DOHH2 (cell line): ENCODE results near the gene DPH7.

Experiments
- H3F3A ChIP-seq: fragments of 200-600 bp; sonication (generic), shearing (Covaris generic); 2 replicates; pipeline ENCODE4 v1.6.0; 2016; ENCODE audit warnings: antibody characterized with exemption, mild to moderate bottlenecking; ENCODE audit not compliant: control insufficient read depth, insufficient read depth
- H3K27ac ChIP-seq: fragments of 200-600 bp; sonication (generic); 2 replicates; pipeline ENCODE4 v1.5.1; 2014; ENCODE audit warnings: low read depth, mild to moderate bottlenecking, low read length, moderate library complexity
- H3K27me3 ChIP-seq: fragments of 200-600 bp; sonication (generic); 2 replicates; pipeline ENCODE4 v1.6.1; 2014; ENCODE audit warnings: mild to moderate bottlenecking, low read length, mixed read lengths; ENCODE audit not compliant: control insufficient read depth
- H3K36me3 ChIP-seq: fragments of 200-600 bp; sonication (generic); 2 replicates; pipeline ENCODE4 v1.6.1; 2014; ENCODE audit warnings: mild to moderate bottlenecking, low read length, moderate library complexity, mixed read lengths; ENCODE audit not compliant: control insufficient read depth
- H3K4me1 ChIP-seq: fragments of 200-600 bp; sonication (generic); 2 replicates; pipeline ENCODE4 v1.6.1; 2014; ENCODE audit warnings: mild to moderate bottlenecking, low read length, mixed read lengths; ENCODE audit not compliant: control insufficient read depth
- H3K4me2 ChIP-seq: fragments of 200-600 bp; sonication (generic); 2 replicates; pipeline ENCODE4 v1.6.0; 2014; ENCODE audit warnings: mild to moderate bottlenecking, low read length, moderate library complexity
- H3K4me3 ChIP-seq: fragments of 200-600 bp; sonication (generic); 2 replicates; pipeline ENCODE4 v1.5.1; 2014; ENCODE audit warnings: mild to moderate bottlenecking, low read length, mixed read lengths
- H3K79me2 ChIP-seq: fragments of 200-600 bp; sonication (generic); 2 replicates; pipeline ENCODE4 v1.6.1; 2014; ENCODE audit warnings: mild to moderate bottlenecking, low read length, mixed read lengths; ENCODE audit not compliant: control insufficient read depth
- H3K9me2 ChIP-seq: fragments of 200-600 bp; sonication (generic); replicated peaks from 2 replicates; pipeline ENCODE4 v1.6.1; 2014; ENCODE audit warnings: mild to moderate bottlenecking, low read length, mixed read lengths; ENCODE audit not compliant: control insufficient read depth
- H3K9me3 ChIP-seq: fragments of 200-600 bp; sonication (generic); 2 replicates; pipeline ENCODE4 v1.6.1; 2014; ENCODE audit warnings: antibody characterized with exemption, low read length, mixed read lengths; ENCODE audit not compliant: control insufficient read depth, insufficient read depth
- H4K20me1 ChIP-seq: fragments of 200-600 bp; sonication (generic); 2 replicates; pipeline ENCODE4 v1.6.0; 2014; ENCODE audit warnings: low read depth, mild to moderate bottlenecking, antibody characterized with exemption, low read length, moderate library complexity; ENCODE audit not compliant: control insufficient read depth, insufficient read depth
- CTCF ChIP-seq: fragments of 200-600 bp; sonication (generic); IDR thresholded peaks from one replicate; pipeline ENCODE4 v1.5.1; 2014; ENCODE audit warnings: antibody characterized with exemption, mild to moderate bottlenecking, low read depth, low read length; ENCODE audit not compliant: poor library complexity, severe bottlenecking
- EZH2phosphoT487 ChIP-seq: fragments of 200-600 bp; sonication (generic); IDR thresholded peaks from 2 replicates; pipeline ENCODE4 v1.6.1; 2017; ENCODE audit warnings: borderline replicate concordance, mild to moderate bottlenecking, antibody characterized with exemption, low read length, moderate library complexity, mixed read lengths

Gene DPH7

DNA sequence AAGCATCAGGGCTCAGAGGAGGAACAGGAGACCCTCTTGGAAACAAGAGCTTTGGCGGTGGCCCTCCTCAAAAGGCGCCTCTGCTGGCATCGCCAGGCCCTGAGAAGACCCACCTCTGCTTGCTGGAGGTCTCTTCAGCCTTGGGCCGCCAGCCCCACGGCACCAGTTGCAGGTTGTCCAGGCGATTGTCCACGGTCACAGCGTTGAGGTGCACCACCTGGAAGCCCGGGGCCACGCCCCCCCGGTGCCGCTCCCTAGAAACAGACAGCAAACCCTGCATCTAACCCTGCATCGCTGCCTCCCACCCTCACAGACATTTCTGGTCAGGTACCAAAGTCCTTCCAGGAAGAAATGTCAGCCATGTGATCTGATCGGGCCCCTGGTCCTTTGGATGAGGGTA, 8.1 kb upstream of the DPH7 start:
- H4K20me1 ChIP-seq = peaks cover 8% of the 10 kb centered on the region; the same call in 1 of the 2 replicates
- H3F3A ChIP-seq = no peaks in the 10 kb centered on the region
- H3K27me3 ChIP-seq = no peaks in the 10 kb centered on the region
- H3K79me2 ChIP-seq = peaks cover 63% of the 10 kb centered on the region
- no peaks in the 10 kb centered on the region for H3K9me2 ChIP-seq
- H3K4me1 ChIP-seq = peaks cover 21% of the 10 kb centered on the region
- H3K9me3 ChIP-seq = no peaks in the 10 kb centered on the region
- TF ChIP-seq EZH2phosphoT487 (no peak), CTCF (no peak)
- H3K27ac ChIP-seq = no peak overlapping the region
- H3K36me3 ChIP-seq = peaks cover 79% of the 10 kb centered on the region
- H3K4me2 ChIP-seq = no peak overlapping the region
- H3K4me3 ChIP-seq = no peak overlapping the region

DNA sequence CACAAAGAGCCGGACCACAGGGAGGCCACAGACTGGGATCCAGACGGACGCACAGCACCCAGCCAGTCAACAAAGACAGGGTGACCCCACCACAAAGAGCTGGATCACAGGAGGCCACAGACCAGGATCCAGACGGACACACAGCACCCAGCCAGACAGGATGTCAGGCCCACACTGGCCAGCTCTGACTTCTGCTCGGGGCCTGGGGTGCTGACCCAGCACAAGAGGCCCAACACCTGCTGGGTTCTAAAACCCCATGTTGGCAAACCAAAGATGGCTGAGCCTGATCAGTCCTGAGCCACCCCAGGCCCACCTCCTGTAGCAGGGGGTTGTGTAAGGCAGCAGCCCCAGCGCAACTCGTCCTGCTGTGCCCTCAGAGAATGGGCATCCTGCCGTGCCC, 5.2 kb upstream of the DPH7 start:
- Histone ChIP-seq H4K20me1 (peaks cover 3% of the 10 kb centered on the region; the same call in 1 of the 2 replicates), H3K4me2 (no peak overlapping the region), H3K9me3 (no peaks in the 10 kb centered on the region), H3K36me3 (peaks cover 85% of the 10 kb centered on the region), H3F3A (peaks cover 4% of the 10 kb centered on the region; the same call in 1 of the 2 replicates), H3K79me2 (peaks cover 48% of the 10 kb centered on the region), H3K9me2 (no peaks in the 10 kb centered on the region), H3K27ac (no peak overlapping the region), H3K4me3 (no peak overlapping the region), H3K4me1 (peaks cover 8% of the 10 kb centered on the region), H3K27me3 (no peaks in the 10 kb centered on the region)
- TF ChIP-seq CTCF (no peak), EZH2phosphoT487 (no peak)

- Histone ChIP-seq H3K9me3 (no peaks in the 10 kb centered on the region), H3K79me2 (peaks cover 45% of the 10 kb centered on the region), H3K9me2 (no peaks in the 10 kb centered on the region), H3K27me3 (no peaks in the 10 kb centered on the region), H3K4me2 (no peak overlapping the region), H3K36me3 (peaks cover 82% of the 10 kb centered on the region), H3K4me3 (no peak overlapping the region), H3K4me1 (peaks cover 3% of the 10 kb centered on the region; the same call in 1 of the 2 replicates), H3F3A (peaks cover 4% of the 10 kb centered on the region; the same call in 1 of the 2 replicates), H3K27ac (no peak overlapping the region), H4K20me1 (no peaks in the 10 kb centered on the region)
- TF ChIP-seq CTCF (no peak), EZH2phosphoT487 (no peak)
Observed at GRCh38 chr9:137583347-137583746, 4.6 kb upstream of the DPH7 start.
